Measurements from ENCODE around the gene ELF5. TPM values are rescaled to one million over a fixed set of nuclear protein-coding genes. Genes with fewer than 3 reads are reported as not detected.

The ELF5 gene
- total RNA-seq, 6 donors from 2014 or later = 1.2 to 29.3 (median 8.5) TPM

DNA sequence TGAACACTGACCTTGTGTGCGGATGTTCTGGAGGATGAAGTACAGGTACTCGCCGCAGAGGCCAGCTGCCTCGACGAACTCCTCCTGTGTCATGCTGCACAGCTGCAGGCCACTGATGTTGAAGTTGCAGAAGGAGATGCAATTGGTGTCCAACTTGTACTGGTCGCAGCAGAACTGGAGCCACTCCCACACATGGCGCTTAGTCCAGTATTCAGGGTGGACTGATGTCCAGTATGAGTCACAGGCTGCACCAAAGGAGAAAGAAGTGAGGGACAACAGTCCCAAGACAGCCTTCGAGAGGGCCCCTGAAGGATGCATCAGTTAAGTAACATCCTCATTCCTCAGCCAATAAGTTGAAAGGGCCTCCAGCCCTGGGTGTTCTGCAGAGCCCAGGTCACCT lies 20.1 kb downstream of the ELF5 start:
- Histone ChIP-seq H3K36me3 (no peaks in the 10 kb centered on the region), H3K4me1 (peaks cover 0 to 12% (median 4%) of the 10 kb centered on the region in 4 donors), H3K27me3 (no peaks in the 10 kb centered on the region), H3K27ac (no peak overlapping the region), H3K9me3 (no peaks in the 10 kb centered on the region), H3K4me3 (no peak overlapping the region)
- TF ChIP-seq EP300 (IDR thresholded peaks at IDR 0.05) (no peak), POLR2A (IDR thresholded peaks at IDR 0.05) (no peak), POLR2AphosphoS5 (IDR thresholded peaks at IDR 0.05) (no peak)
- TF ChIP-seq, protein P1, sequence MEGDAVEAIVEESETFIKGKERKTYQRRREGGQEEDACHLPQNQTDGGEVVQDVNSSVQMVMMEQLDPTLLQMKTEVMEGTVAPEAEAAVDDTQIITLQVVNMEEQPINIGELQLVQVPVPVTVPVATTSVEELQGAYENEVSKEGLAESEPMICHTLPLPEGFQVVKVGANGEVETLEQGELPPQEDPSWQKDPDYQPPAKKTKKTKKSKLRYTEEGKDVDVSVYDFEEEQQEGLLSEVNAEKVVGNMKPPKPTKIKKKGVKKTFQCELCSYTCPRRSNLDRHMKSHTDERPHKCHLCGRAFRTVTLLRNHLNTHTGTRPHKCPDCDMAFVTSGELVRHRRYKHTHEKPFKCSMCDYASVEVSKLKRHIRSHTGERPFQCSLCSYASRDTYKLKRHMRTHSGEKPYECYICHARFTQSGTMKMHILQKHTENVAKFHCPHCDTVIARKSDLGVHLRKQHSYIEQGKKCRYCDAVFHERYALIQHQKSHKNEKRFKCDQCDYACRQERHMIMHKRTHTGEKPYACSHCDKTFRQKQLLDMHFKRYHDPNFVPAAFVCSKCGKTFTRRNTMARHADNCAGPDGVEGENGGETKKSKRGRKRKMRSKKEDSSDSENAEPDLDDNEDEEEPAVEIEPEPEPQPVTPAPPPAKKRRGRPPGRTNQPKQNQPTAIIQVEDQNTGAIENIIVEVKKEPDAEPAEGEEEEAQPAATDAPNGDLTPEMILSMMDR (IDR thresholded peaks at IDR 0.05) = no peak
- no peak for DNase-seq
- WGBS, 2 donors = 68 to 87% methylated on average over 3 to 8 of the region's 8 CpGs
- ATAC-seq (ENCODE audit: low FRiP score in 2 of 2) = no peak

DNA sequence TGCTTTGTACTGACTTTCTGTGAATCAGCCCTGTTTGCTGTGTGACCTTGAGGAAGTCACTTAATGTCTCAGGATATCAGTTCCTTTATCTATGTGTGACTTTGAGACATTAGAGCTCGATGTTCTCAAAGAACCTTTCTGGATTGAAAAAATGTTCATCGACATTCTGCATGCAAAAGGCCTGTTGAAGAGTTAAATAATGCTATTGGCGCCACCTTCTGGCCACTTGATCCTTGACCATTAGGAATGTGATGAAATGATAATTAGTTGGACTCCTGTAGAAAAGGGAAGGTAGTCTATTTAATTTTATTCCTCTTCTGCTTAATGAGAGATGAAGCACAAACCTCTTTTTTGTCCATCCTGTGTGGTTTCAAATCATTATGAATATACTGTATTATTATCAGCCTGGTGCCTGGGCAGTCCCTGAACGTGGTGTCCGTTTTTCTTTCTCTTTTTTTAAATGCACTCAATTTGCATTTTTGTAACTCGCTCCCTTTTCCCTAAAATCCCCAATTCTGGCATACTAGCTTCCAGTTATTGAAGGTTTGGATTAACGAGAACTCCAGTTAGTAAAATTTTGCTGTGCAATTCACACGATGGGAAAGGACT lies 20.7 kb downstream of the ELF5 start:
- Histone ChIP-seq H3K36me3 (no peaks in the 10 kb centered on the region), H3K27me3 (no peaks in the 10 kb centered on the region), H3K9me3 (no peaks in the 10 kb centered on the region), H3K4me1 (peaks cover 0 to 12% (median 4%) of the 10 kb centered on the region in 4 donors), H3K27ac (no peak overlapping the region), H3K4me3 (no peak overlapping the region)
- WGBS, 2 donors = 49 to 52% methylated on average over 8 of the region's 8 CpGs
- DNase-seq = peak in 1 of 2 donors; percentile 68
- peak in 1 of 2 donors; percentile 71 for ATAC-seq (ENCODE audit: low FRiP score in 2 of 2)
- TF ChIP-seq, protein P1 (IDR thresholded peaks at IDR 0.05) = peak; percentile 36 to 73 (median 59)
- TF ChIP-seq POLR2AphosphoS5 (IDR thresholded peaks at IDR 0.05) = no peak

DNA sequence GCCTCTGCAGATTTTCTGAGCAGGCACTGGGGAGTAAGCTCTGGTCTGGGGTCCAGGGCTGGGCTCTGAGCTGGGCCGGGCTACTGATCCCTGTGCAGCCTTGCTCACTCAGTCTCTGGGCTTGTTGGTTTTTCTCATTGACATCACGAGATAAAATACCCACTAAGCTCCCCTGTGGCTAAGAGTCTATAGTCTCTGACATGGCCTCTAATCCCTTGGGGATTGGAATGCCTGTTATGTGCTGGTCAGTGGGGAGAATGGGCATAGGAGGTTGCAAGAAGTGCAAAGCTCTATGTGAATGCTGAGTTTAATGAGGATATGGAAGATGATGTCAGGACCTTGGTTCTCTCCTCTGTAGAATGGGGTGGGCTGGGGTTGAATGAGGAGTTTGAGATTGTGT lies 23.3 kb downstream of the ELF5 start:
- no peak for TF ChIP-seq POLR2A (IDR thresholded peaks at IDR 0.05)
- TF ChIP-seq, protein P1 (IDR thresholded peaks at IDR 0.05) = no peak
- TF ChIP-seq EP300 (IDR thresholded peaks at IDR 0.05) = no peak
- TF ChIP-seq POLR2AphosphoS5 (IDR thresholded peaks at IDR 0.05) = no peak
- ATAC-seq (ENCODE audit: low FRiP score in 2 of 2) (no peak), DNase-seq (no peak)
- Histone ChIP-seq H3K9me3 (no peaks in the 10 kb centered on the region), H3K4me3 (no peak overlapping the region), H3K36me3 (no peaks in the 10 kb centered on the region), H3K27ac (no peak overlapping the region), H3K4me1 (peaks cover 0 to 8% (median 0%) of the 10 kb centered on the region in 4 donors), H3K27me3 (no peaks in the 10 kb centered on the region)
- 84 to 100% methylated on average over 2 of the region's 2 CpGs for WGBS, 2 donors

DNA sequence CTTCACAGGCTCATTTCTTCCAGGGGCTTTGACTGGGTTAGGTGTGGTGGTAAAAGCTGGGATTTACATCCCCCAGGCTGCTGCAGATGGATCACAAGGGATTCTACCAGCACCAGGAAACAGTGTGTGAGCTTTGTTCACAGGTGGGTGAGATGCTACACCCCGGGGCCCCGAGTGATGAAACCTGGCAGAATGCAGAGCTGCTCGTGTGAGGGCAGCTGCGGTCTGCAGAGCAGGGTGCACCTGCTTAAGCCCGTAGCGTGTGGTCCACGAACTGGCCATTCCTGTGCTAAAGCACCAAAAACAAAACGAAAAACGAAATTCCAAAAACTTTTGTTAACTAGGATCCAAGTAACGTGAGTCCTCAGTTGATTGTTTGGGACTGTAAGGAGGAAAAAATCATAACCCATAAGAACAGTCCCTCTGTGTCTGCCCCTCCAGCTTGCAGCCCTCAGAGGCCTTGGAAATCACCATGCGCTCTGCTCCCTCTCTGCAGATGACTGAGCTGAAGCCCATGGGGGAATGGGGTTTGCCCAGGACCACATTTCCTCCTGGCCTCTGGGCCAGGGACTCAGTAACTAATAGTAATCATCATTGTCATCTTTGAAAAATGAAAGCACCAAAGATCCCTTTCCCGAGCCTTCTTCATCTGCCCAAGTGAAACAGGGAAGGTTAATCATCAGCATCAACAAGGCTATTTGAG lies 24.6 kb downstream of the ELF5 start:
- no peaks in the 10 kb centered on the region for H3K27me3 ChIP-seq
- no peaks in the 10 kb centered on the region for H3K9me3 ChIP-seq
- DNase-seq (no peak), ATAC-seq (ENCODE audit: low FRiP score in 2 of 2) (no peak)
- no peak overlapping the region for H3K4me3 ChIP-seq
- no peak overlapping the region for H3K27ac ChIP-seq
- peaks cover 0 to 8% (median 0%) of the 10 kb centered on the region in 4 donors for H3K4me1 ChIP-seq
- 91% methylated on average over 12 of the region's 12 CpGs for WGBS, 2 donors
- no peak for TF ChIP-seq POLR2AphosphoS5 (IDR thresholded peaks at IDR 0.05)
- TF ChIP-seq POLR2A (IDR thresholded peaks at IDR 0.05) = no peak
- TF ChIP-seq EP300 (IDR thresholded peaks at IDR 0.05) = no peak
- TF ChIP-seq, protein P1 (IDR thresholded peaks at IDR 0.05) = no peak
- H3K36me3 ChIP-seq = no peaks in the 10 kb centered on the region
